Fibroblast of pulmonary artery (primary cell): Measurements from ENCODE around the gene UFD1.

Source experiments
- DNase-seq: peaks from one replicate; pipeline ENCODE4 v3.0.0-alpha.2; 2010; ENCODE audit warnings: low read depth
- H3K4me3 ChIP-seq: replicated peaks from 2 replicates; pipeline ENCODE4 v1.5.1; 2011; ENCODE audit warnings: low read depth, mild to moderate bottlenecking, control low read depth, low read length, moderate library complexity
- TF ChIP-seq, protein P1 (sequence below): IDR thresholded peaks from 2 replicates; pipeline ENCODE4 v1.5.1; 2011; ENCODE audit warnings: mild to moderate bottlenecking, control low read depth, low read length, inconsistent platforms; ENCODE audit errors: missing control alignments

The UFD1 gene

DNA sequence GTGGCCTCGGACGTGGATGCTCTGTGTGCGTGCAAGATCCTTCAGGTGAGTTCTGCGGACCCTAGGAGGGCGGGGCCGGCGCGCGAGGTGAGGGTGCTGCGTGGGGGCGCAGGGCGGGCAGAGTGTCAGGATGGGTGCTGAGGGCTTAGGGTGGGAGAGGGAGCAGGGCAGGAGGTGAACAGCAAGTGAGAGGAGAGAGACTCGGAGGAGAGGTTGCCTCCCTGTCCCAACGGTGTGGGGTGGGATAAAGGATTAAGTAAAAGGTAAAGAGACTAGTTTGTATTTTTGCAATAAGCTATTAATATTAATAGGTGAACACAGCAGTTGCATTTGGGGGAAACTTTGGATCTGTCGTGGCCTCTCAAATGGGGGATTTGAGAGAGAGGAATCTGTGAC, 1.2 kb upstream of the UFD1 start:
- TF ChIP-seq, protein P1, sequence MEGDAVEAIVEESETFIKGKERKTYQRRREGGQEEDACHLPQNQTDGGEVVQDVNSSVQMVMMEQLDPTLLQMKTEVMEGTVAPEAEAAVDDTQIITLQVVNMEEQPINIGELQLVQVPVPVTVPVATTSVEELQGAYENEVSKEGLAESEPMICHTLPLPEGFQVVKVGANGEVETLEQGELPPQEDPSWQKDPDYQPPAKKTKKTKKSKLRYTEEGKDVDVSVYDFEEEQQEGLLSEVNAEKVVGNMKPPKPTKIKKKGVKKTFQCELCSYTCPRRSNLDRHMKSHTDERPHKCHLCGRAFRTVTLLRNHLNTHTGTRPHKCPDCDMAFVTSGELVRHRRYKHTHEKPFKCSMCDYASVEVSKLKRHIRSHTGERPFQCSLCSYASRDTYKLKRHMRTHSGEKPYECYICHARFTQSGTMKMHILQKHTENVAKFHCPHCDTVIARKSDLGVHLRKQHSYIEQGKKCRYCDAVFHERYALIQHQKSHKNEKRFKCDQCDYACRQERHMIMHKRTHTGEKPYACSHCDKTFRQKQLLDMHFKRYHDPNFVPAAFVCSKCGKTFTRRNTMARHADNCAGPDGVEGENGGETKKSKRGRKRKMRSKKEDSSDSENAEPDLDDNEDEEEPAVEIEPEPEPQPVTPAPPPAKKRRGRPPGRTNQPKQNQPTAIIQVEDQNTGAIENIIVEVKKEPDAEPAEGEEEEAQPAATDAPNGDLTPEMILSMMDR: no peak
- no peak for DNase-seq
- H3K4me3 ChIP-seq: peak overlapping the region; percentile 93

DNA sequence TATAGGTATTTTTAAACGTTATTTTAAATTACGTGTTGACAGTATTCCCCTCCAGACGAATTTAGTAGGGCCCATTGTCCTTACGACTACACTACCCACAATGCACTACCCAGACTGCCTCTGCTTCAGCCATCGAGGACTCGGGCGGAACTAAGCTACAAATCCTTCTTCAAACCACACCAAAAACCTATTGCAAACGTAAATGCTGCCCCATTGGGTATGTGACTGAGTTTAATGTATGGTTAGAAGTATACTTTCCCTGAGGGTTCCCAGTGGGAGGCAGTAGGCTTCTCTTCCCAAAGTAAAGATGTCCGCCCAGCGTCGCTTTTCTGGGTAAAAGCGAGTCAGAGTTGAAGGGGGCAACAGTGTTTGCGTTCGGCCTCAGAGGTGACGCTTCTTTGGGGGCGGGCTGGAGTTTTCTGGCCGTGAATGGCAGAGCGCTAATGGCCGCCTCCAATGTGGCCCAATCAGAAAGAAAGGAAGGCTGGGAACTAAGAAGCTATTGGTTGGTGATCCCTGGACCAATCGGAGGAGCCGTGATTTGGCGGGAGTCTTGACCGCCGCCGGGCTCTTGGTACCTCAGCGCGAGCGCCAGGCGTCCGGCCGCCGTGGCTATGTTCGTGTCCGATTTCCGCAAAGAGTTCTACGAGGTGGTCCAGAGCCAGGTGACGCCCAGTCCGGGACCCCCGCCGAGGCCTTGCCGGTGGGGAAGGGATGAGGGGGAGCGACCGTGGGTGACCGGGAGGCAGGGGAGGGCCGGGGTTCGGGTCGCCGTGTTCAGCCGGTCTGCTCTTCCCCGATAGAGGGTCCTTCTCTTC, 571 bp upstream of the UFD1 start, which contains the start of gene CDC45:
TSS of gene CDC45 (plus strand) at position 566 of the 818 bp plus-strand sequence. CDS start at position 615, 49 bp downstream.
- H3K4me3 ChIP-seq: peak within 1 kb of the TSS; percentile 93
- DNase-seq: peak; percentile 99
- TF ChIP-seq, protein P1: no peak

DNA sequence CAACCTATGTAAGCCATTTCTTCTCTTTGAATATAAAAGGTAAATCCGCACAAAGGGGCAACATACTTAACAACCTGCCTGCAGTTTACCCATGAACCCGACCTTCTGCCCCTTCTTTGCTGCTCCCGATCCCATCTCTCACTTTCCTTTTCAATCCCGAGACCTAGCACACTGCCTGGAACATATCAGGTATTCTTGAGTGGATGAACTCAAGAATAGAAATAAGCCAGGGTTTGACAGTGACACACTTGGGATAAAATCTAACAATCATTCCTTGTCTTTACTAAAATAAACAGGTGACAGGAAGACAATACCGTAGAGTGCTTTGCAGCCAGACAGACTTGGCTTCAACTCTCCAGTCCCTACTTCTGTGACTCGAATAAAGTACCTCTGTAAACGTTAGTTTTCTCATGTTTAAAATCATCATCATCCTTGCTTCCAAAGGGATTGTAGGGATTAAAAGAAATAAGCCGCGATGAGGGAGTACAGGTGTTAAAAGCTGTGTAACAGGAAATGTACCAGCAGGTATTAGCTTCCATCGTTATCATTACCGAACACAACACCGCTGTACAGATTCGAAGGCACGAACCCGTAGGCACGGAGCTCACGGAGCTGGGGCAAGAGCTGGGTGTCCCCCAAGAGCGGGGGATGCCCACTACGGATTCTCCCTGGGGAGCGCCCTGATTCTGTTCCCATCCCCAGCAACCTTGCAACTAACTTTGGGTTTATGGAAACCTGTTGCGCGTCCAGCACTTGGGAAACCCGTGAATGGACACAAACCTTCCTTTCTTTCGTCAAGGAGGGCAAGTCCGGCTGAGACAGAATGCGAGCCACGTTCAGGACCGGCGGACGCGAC, 720 bp downstream of the UFD1 start:
- DNase-seq: no peak
- peak overlapping the region; percentile 93 for H3K4me3 ChIP-seq
- TF ChIP-seq, protein P1: no peak

DNA sequence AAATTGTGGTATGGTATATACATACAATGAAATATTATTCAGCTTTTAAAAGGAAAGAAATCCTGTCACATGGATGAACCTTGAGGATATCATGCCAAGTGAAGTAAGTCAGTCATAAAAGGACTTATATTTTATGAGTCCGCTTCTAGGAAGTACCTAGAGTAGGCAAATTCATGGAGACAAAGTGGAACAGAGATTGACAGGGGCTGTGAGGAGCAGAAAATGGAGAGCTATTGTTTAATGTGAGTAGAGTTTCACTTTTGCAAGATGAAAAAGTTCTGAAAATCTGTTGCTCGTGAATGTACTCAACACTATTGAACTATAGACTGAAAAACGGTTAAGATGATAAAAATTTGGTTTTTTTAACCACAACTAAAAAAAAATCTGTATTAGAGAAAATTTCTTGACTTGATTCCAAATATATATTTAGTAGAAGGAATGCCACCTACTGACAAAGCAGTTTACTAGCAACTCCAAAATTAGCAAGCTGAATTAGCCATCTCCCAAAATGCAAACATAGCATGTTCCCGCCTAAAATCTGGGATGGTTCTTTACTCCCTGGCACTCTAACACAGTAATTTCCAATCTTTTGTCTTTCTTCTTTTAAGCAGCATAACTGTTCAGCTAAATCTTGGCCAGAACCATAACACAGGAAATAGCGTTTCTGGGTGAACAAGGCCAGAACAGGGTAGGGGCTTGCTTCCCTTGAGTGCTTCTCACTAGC, 1.5 kb downstream of the UFD1 start:
- TF ChIP-seq, protein P1: peak; percentile 41
- peak; percentile 35 for DNase-seq
- peak overlapping the region; percentile 93 for H3K4me3 ChIP-seq

DNA sequence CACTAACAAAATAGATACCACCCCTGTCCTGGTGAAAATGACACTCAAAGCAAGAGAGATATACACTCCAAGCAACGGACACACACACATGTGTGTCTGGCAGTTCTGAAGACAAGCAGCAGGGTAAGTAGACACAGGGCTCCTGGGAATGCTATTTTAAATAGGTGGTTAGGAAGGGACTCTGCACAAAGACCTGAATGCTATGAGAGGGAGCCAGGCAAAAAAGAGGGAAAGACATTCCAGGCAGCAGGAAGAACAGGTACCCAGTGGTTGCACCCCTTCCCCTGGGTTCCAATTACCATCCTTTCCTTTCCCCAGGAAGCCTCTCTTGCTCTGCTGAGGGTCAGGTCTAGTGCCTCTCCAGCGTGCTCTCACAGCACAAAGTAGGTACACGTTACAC, 3.0 kb downstream of the UFD1 start:
- DNase-seq: no peak
- H3K4me3 ChIP-seq: no peak overlapping the region
- TF ChIP-seq, protein P1: no peak

DNA sequence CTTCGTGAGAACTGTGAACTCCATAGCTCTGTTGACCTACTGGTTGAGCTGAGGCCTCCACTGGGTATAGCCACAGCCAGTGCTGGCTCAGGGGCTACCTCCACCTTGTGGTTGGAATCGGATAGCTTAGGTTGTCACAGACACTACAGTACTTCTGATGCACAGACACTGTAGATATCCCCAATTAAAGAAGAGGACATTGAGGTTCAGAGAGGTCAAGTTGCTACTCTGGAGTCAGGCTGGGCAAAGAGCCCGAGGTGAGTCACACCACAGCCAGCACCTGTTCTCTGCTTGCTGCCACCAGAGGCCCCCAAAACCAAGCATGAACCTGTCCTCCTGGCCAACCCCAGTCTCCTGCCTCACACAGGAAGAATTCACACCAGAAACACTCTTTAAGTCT, 5.4 kb downstream of the UFD1 start:
- no peak overlapping the region for H3K4me3 ChIP-seq
- TF ChIP-seq, protein P1: peak; percentile 8
- no peak for DNase-seq
